IMR-90 (cell line): ENCODE measurements around the gene HOXA5. TPM values are rescaled to one million over a fixed set of nuclear protein-coding genes. Genes with fewer than 3 reads are reported as not detected.

Source experiments
- ATAC-seq: fragments of 200-7000 bp; cut with Tn5 transposase; 2 replicates; pipeline ENCODE4 v1.9.1; 2020; ENCODE audit warnings: low read depth, mild to moderate bottlenecking, moderate library complexity
- BruUV-seq: library from RNA; stranded (reverse); fragments of 400-500 nt; replicated peaks from 2 replicates; lab custom pipeline; 2021; lab: Mats Ljungman, UMichigan
- CTCF ChIA-PET: fragments of 300-600 bp; formaldehyde crosslinking; extraction: SDS; loops from one replicate; lab custom pipeline; 2021; ENCODE audit warnings: antibody characterized with exemption; lab: Yijun Ruan, JAX
- POLR2A ChIA-PET: fragments of 300-600 bp; sonication (Branson Sonifier 250); formaldehyde crosslinking; loops from one replicate; lab custom pipeline; 2022; ENCODE audit warnings: antibody characterized with exemption; ENCODE audit not compliant: unreplicated experiment; lab: Charles Lee
- DNase-seq: peaks from one replicate; pipeline ENCODE4 v3.0.0; 2013
- H2AFZ ChIP-seq: replicated peaks from 2 replicates; pipeline ENCODE3; 2013; ENCODE audit warnings: low read length, mild to moderate bottlenecking; ENCODE audit not compliant: poor library complexity
- H2AK5ac ChIP-seq: 2 replicates; pipeline ENCODE4 v1.6.1; 2013; ENCODE audit warnings: low read depth, low read length, inconsistent platforms
- H2AK9ac ChIP-seq: replicated peaks from 2 replicates; pipeline ENCODE3; 2013; ENCODE audit warnings: mild to moderate bottlenecking, low read depth, low read length, moderate library complexity; ENCODE audit not compliant: poor library complexity
- H2BK120ac ChIP-seq: 2 replicates; pipeline ENCODE4 v1.6.1; 2013; ENCODE audit warnings: low read depth, low read length, inconsistent platforms
- H2BK15ac ChIP-seq: 3 replicates; pipeline ENCODE4 v1.6.1; 2013; ENCODE audit warnings: low read depth, low read length, inconsistent platforms
- H2BK20ac ChIP-seq: 2 replicates; pipeline ENCODE4 v1.6.1; 2013; ENCODE audit warnings: low read depth, mild to moderate bottlenecking, inconsistent platforms, low read length, moderate library complexity
- H2BK5ac ChIP-seq: 2 replicates; pipeline ENCODE4 v1.6.1; 2013; ENCODE audit warnings: mild to moderate bottlenecking, low read depth, low read length, inconsistent platforms; ENCODE audit not compliant: poor library complexity, severe bottlenecking
- H3K14ac ChIP-seq: replicated peaks from 2 replicates; pipeline ENCODE4 v1.6.1; 2013; ENCODE audit warnings: low read depth, low read length, inconsistent platforms
- H3K18ac ChIP-seq: 2 replicates; pipeline ENCODE4 v1.6.1; 2013; ENCODE audit warnings: low read depth, low read length, control low read depth
- H3K23ac ChIP-seq: 2 replicates; pipeline ENCODE4 v1.6.1; 2013; ENCODE audit warnings: low read depth, low read length, inconsistent platforms
- H3K27ac ChIP-seq: 2 replicates; pipeline ENCODE4 v1.5.1; 2013; ENCODE audit warnings: mild to moderate bottlenecking, control low read depth, low read length; ENCODE audit not compliant: insufficient read depth
- H3K27me3 ChIP-seq: 2 replicates; pipeline ENCODE4 v1.6.1; 2013; ENCODE audit warnings: low read length; ENCODE audit not compliant: control insufficient read depth, insufficient read depth
- H3K36me3 ChIP-seq: 2 replicates; pipeline ENCODE4 v1.6.1; 2013; ENCODE audit warnings: low read length, mixed read lengths; ENCODE audit not compliant: control insufficient read depth, insufficient read depth
- H3K4ac ChIP-seq: 2 replicates; pipeline ENCODE4 v1.6.1; 2013; ENCODE audit warnings: low read depth, low read length, inconsistent platforms
- H3K4me1 ChIP-seq: 2 replicates; pipeline ENCODE4 v1.6.1; 2013; ENCODE audit warnings: low read length, mixed read lengths; ENCODE audit not compliant: control insufficient read depth, insufficient read depth
- H3K4me2 ChIP-seq: 2 replicates; pipeline ENCODE4 v1.6.1; 2013; ENCODE audit warnings: low read depth, mild to moderate bottlenecking, control low read depth, low read length, moderate library complexity
- H3K4me3 ChIP-seq: 2 replicates; pipeline ENCODE4 v1.5.1; 2013; ENCODE audit warnings: low read depth, mild to moderate bottlenecking, control low read depth, low read length, moderate library complexity; ENCODE audit not compliant: insufficient read depth
- H3K56ac ChIP-seq: 2 replicates; pipeline ENCODE4 v1.6.1; 2013; ENCODE audit warnings: low read length, inconsistent platforms; ENCODE audit not compliant: insufficient read depth; ENCODE audit errors: extremely low read depth
- H3K79me1 ChIP-seq, 2 experiments: 2 replicates each; pipeline ENCODE4 v1.6.1; 2013; ENCODE audit warnings: low read length in 2 of 2, inconsistent platforms in 1 of 2, low read depth in 1 of 2
- H3K9ac ChIP-seq: 2 replicates; pipeline ENCODE4 v1.6.1; 2013; ENCODE audit warnings: low read depth, low read length, control low read depth
- H3K9me1 ChIP-seq: 2 replicates; pipeline ENCODE4 v1.6.1; 2013; ENCODE audit warnings: low read length, inconsistent platforms; ENCODE audit not compliant: insufficient read depth
- H3K9me3 ChIP-seq: 2 replicates; pipeline ENCODE4 v1.6.1; 2013; ENCODE audit warnings: low read length; ENCODE audit not compliant: control insufficient read depth, insufficient read depth
- H4K20me1 ChIP-seq: 2 replicates; pipeline ENCODE4 v1.6.1; 2013; ENCODE audit warnings: low read length, inconsistent platforms; ENCODE audit not compliant: insufficient read depth
- H4K5ac ChIP-seq: 2 replicates; pipeline ENCODE4 v1.6.1; 2013; ENCODE audit warnings: mild to moderate bottlenecking, low read depth, low read length, control low read depth
- H4K8ac ChIP-seq, 2 experiments: 2 replicates each; pipeline ENCODE4 v1.6.1; 2013; ENCODE audit warnings: low read depth in 2 of 2, low read length in 2 of 2, control low read depth in 1 of 2, inconsistent platforms in 1 of 2
- H4K91ac ChIP-seq: 2 replicates; pipeline ENCODE4 v1.6.1; 2013; ENCODE audit warnings: low read depth, low read length, inconsistent platforms; ENCODE audit not compliant: insufficient read depth
- BHLHE40 ChIP-seq: fragments of 150-350 bp; IDR thresholded peaks from 2 replicates; pipeline ENCODE4 v1.6.1; 2016; ENCODE audit warnings: mild to moderate bottlenecking, low read depth, low read length
- CEBPB ChIP-seq: IDR thresholded peaks from 2 replicates; pipeline ENCODE4 v1.6.1; 2012; ENCODE audit warnings: low read depth, low read length, improper control_type of control experiment
- FOS ChIP-seq: fragments of 150-350 bp; IDR thresholded peaks from 2 replicates; pipeline ENCODE4 v1.6.1; 2016; ENCODE audit warnings: low read depth, low read length
- MAZ ChIP-seq: IDR thresholded peaks from 2 replicates; pipeline ENCODE4 v1.6.1; 2012; ENCODE audit warnings: low read depth, mild to moderate bottlenecking, low read length, improper control_type of control experiment, moderate library complexity, borderline replicate concordance
- MXI1 ChIP-seq: IDR thresholded peaks from 2 replicates; pipeline ENCODE4 v1.6.1; 2012; ENCODE audit warnings: low read depth, mild to moderate bottlenecking, low read length, moderate library complexity, borderline replicate concordance
- POLR2A ChIP-seq: IDR thresholded peaks from 2 replicates; pipeline ENCODE4 v1.6.1; 2012; ENCODE audit warnings: mild to moderate bottlenecking, low read depth, low read length
- RFX5 ChIP-seq: IDR thresholded peaks from 2 replicates; pipeline ENCODE4 v1.8.0; 2012; ENCODE audit warnings: low read depth, mild to moderate bottlenecking, low read length, moderate library complexity
- SMC3 ChIP-seq: fragments of 150-350 bp; IDR thresholded peaks from 2 replicates; pipeline ENCODE4 v1.6.1; 2016; ENCODE audit warnings: low read depth, mild to moderate bottlenecking, antibody characterized with exemption, low read length, moderate library complexity
- WGBS, 2 experiments: methylation state at CpG; one replicate each; pipeline versions ENCODE4 v1.1.5 to v1.1.7; 2013; ENCODE audit warnings: missing lambda C conversion rate in 2 of 2; ENCODE audit not compliant: insufficient read length in 1 of 2; ENCODE audit errors: extremely low coverage in 2 of 2; 5-methylcytosine and 5-hydroxymethylcytosine counted together
- dilution Hi-C: fragments of 300-500 bp; cut with HindIII; formaldehyde crosslinking; loops from one replicate; pipeline ENCODE4 v1.14.3; 2018; ENCODE audit warnings: low sequenced_read_pairs; ENCODE audit not compliant: unreplicated experiment
- in situ Hi-C: fragments of 300-500 bp; cut with MboI; formaldehyde crosslinking; loops from 3 replicates; pipeline ENCODE4 v1.14.3; 2019; ENCODE audit warnings: low sequenced_read_pairs, inconsistent platforms, mixed read lengths
- intact Hi-C: fragments of 100-400 bp; cut with micrococcal nuclease; formaldehyde crosslinking; loops from 2 replicates; pipeline ENCODE4 v1.10.0; 2022
- polyA plus RNA-seq, 3 experiments: library from polyadenylated mRNA; depleted of rRNA; stranded (reverse); fragments of >200 nt; gene quantifications; 2 replicates each; pipeline ENCODE4 v1.2.3, GENCODE V29; 2012; ENCODE audit warnings: low replicate concordance in 1 of 3
- total RNA-seq: library from RNA; depleted of rRNA; stranded (reverse); fragments of >200 nt; gene quantifications from 2 replicates; pipeline ENCODE4 v1.2.3, GENCODE V29; 2012
- TF ChIP-seq, protein P1 (sequence below): fragments of 150-350 bp; IDR thresholded peaks from 2 replicates; pipeline ENCODE4 v1.6.1; 2016; ENCODE audit warnings: low read depth, mild to moderate bottlenecking, low read length, moderate library complexity, borderline replicate concordance
- TF ChIP-seq, protein P2 (sequence below): conservative IDR thresholded peaks from 2 replicates; pipeline ENCODE4 v1.5.1; 2012; ENCODE audit warnings: mild to moderate bottlenecking, low read depth, low read length, improper control_type of control experiment
- TF ChIP-seq, protein P3 (sequence below): fragments of 150-350 bp; IDR thresholded peaks from 2 replicates; pipeline ENCODE4 v1.6.1; 2017; ENCODE audit warnings: mild to moderate bottlenecking, antibody characterized with exemption, low read length, low read depth

HOXA5 gene
- total and polyA plus RNA-seq, 2 of the 4 experiments (the other 2 are of a cell fraction), result 19.9 to 29.4 TPM

DNA sequence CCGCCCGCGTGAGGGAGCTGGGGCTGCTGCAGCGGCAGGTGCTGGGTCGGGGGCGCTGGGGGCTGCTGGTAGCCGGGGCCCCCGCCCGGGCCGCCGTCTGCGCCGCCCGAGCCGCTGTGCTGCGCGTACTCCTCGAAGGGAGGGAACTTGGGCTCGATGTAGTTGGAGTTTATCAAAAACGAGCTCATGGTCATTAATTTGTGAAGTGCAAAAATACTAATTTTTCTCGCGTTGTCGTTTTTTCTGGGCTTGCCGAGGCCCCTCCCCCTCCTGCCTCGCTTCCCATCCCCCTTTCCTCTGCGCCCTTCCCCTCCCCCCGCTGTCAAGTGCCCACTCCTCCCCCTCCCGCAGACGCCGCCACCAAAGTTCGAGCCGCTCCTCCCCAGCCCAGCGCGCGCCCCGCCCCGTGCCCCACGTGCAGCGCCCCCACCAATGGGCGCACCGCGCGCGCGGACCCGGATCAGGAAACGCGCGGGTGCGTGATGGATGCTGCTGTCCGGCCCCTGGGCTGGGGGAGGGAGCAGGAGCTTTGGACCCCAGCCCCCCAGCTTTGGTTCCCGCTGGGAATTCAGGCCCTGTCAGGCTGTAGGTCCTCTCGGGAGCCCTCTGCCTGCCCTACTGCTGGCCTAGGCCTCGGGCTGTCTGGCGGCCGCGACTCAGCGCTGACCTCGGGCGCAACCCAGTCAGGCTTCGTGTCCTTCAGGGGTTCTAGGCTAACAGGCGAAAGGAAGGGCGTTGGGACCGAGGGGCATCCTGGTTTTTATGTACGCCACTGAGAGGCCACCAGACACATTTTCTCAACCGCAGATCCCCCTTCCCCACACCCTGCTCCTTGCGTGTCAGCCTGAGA lies 12.7 kb downstream of the HOXA5 start, which contains the start of gene HOXA4:
Gene HOXA4, minus strand, starts transcription at position 218 of the 850 bp plus-strand sequence. Its CDS starts 24 bp downstream, at position 194.
- no TSS peak for BruUV-seq
- dilution Hi-C loops (no loop called here), intact Hi-C loops (loop anchor here (5.0 kb wide), 1 partner anchor 98 kb away; no protein-coding TSS in a partner anchor), in situ Hi-C loops (no loop called here)
- TF ChIP-seq BHLHE40, result 0 out of 2 replicates have a peak, but pooled peaks have one; percentile 9
- no peak for TF ChIP-seq SMC3
- TF ChIP-seq MXI1, result no peak
- TF ChIP-seq, protein P1, sequence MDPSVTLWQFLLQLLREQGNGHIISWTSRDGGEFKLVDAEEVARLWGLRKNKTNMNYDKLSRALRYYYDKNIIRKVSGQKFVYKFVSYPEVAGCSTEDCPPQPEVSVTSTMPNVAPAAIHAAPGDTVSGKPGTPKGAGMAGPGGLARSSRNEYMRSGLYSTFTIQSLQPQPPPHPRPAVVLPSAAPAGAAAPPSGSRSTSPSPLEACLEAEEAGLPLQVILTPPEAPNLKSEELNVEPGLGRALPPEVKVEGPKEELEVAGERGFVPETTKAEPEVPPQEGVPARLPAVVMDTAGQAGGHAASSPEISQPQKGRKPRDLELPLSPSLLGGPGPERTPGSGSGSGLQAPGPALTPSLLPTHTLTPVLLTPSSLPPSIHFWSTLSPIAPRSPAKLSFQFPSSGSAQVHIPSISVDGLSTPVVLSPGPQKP, result no peak
- TF ChIP-seq POLR2A, result peak; percentile 31; the same call in 1 of the 2 replicates
- TF ChIP-seq RFX5, result no peak
- no peak for TF ChIP-seq CEBPB
- TF ChIP-seq, protein P2, sequence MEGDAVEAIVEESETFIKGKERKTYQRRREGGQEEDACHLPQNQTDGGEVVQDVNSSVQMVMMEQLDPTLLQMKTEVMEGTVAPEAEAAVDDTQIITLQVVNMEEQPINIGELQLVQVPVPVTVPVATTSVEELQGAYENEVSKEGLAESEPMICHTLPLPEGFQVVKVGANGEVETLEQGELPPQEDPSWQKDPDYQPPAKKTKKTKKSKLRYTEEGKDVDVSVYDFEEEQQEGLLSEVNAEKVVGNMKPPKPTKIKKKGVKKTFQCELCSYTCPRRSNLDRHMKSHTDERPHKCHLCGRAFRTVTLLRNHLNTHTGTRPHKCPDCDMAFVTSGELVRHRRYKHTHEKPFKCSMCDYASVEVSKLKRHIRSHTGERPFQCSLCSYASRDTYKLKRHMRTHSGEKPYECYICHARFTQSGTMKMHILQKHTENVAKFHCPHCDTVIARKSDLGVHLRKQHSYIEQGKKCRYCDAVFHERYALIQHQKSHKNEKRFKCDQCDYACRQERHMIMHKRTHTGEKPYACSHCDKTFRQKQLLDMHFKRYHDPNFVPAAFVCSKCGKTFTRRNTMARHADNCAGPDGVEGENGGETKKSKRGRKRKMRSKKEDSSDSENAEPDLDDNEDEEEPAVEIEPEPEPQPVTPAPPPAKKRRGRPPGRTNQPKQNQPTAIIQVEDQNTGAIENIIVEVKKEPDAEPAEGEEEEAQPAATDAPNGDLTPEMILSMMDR, result no peak
- peak; percentile 74 for TF ChIP-seq FOS
- TF ChIP-seq, protein P3, sequence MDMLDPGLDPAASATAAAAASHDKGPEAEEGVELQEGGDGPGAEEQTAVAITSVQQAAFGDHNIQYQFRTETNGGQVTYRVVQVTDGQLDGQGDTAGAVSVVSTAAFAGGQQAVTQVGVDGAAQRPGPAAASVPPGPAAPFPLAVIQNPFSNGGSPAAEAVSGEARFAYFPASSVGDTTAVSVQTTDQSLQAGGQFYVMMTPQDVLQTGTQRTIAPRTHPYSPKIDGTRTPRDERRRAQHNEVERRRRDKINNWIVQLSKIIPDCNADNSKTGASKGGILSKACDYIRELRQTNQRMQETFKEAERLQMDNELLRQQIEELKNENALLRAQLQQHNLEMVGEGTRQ, result peak; percentile 99
- TF ChIP-seq MAZ, result peak; percentile 89
- H3K9me3 ChIP-seq, result no peaks in the 10 kb centered on the region
- peak within 1 kb of the TSS; percentile 65 for H3K14ac ChIP-seq
- H3K4me2 ChIP-seq, result peak within 1 kb of the TSS; percentile 100
- peak within 1 kb of the TSS; percentile 58 for H3K56ac ChIP-seq
- peak within 1 kb of the TSS; percentile 94 for H3K23ac ChIP-seq
- peak within 1 kb of the TSS; percentile 21; the same call in 1 of the 2 replicates for H2BK20ac ChIP-seq
- H2BK15ac ChIP-seq, result peak within 1 kb of the TSS; percentile 58; the same call in 2 of the 3 replicates
- ChIA-PET POLR2A (interaction anchor here (0.6 to 1.1 kb wide), 4 partner anchors 11 to 333 kb away, joined by 3 to 4 read pairs (median 3); no protein-coding TSS in a partner anchor), CTCF (interaction anchor here (0.8 to 1.8 kb wide), 6 partner anchors 10 to 444 kb away, joined by 3 to 5 read pairs (median 4); no protein-coding TSS in a partner anchor)
- peak within 1 kb of the TSS; percentile 76 for H3K18ac ChIP-seq
- DNase-seq, result peak; percentile 83
- H2BK5ac ChIP-seq, result peak within 1 kb of the TSS; percentile 62
- peak within 1 kb of the TSS; percentile 75 for H2AK9ac ChIP-seq
- 3% methylated on average over 23 of the region's 67 CpGs; no CpG with 5 or more reads in 1 of the 2 experiments for WGBS, 2 experiments
- no peaks in the 10 kb centered on the region for H4K20me1 ChIP-seq
- H3K79me1 ChIP-seq, result peaks cover 27 to 41% of the 10 kb centered on the region in 2 experiments
- H2BK120ac ChIP-seq, result peak within 1 kb of the TSS; percentile 66
- no peaks in the 10 kb centered on the region for H3K27me3 ChIP-seq
- peak within 1 kb of the TSS; percentile 92 for H3K9ac ChIP-seq
- peaks cover 11% of the 10 kb centered on the region for H3K9me1 ChIP-seq
- peaks cover 24% of the 10 kb centered on the region for H3K4me1 ChIP-seq
- peak within 1 kb of the TSS; percentile 77 for H3K27ac ChIP-seq
- peak; percentile 92 for ATAC-seq
- peak within 1 kb of the TSS; percentile 93 for H2AFZ ChIP-seq
- H3K4me3 ChIP-seq, result peak within 1 kb of the TSS; percentile 76
- H4K5ac ChIP-seq, result peak within 1 kb of the TSS; percentile 100
- H3K36me3 ChIP-seq, result peaks cover 3% of the 10 kb centered on the region; the same call in 1 of the 2 replicates
- H2AK5ac ChIP-seq, result peak within 1 kb of the TSS; percentile 83
- peak within 1 kb of the TSS; percentile 92 to 98 for H4K8ac ChIP-seq
- peak within 1 kb of the TSS; percentile 89 for H4K91ac ChIP-seq
- H3K4ac ChIP-seq, result peak within 1 kb of the TSS; percentile 81
